AG10803 (cell line): Measurements from ENCODE around the gene MTA1.

ENCODE experiments used
- DNase-seq: peaks from one replicate; pipeline ENCODE4 v3.0.0; 2010; ENCODE audit warnings: low read depth
- H3K4me3 ChIP-seq: 2 replicates; pipeline ENCODE4 v1.5.1; 2011; ENCODE audit warnings: mild to moderate bottlenecking, low read length, control low read depth
- TF ChIP-seq, protein P1 (sequence below): conservative IDR thresholded peaks from 2 replicates; pipeline ENCODE4 v1.5.1; 2011; ENCODE audit warnings: mild to moderate bottlenecking, low read length, control low read depth, inconsistent platforms

Gene MTA1

DNA sequence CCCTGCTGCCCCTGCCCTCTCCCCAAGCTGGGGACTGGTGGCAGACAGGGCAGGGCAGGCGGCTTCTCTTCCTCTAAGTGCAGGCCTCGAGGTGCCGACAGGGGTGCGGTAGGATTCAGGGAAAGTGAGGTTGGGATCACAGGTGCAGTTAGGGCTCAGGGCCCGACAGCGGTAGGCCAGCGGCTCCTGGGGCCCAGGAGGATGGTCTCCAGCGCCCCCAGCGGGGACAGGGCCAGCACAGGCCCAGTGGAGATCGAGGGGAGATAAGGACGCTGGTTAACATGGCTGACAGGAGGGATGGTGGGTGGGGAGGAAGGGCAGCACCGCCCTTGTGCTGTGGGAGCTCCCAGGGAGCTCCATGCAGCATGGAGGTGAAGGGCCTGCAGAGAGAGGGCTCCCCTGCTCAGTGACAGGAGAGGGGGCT is 66.1 kb downstream of the MTA1 start:
- TF ChIP-seq, protein P1, sequence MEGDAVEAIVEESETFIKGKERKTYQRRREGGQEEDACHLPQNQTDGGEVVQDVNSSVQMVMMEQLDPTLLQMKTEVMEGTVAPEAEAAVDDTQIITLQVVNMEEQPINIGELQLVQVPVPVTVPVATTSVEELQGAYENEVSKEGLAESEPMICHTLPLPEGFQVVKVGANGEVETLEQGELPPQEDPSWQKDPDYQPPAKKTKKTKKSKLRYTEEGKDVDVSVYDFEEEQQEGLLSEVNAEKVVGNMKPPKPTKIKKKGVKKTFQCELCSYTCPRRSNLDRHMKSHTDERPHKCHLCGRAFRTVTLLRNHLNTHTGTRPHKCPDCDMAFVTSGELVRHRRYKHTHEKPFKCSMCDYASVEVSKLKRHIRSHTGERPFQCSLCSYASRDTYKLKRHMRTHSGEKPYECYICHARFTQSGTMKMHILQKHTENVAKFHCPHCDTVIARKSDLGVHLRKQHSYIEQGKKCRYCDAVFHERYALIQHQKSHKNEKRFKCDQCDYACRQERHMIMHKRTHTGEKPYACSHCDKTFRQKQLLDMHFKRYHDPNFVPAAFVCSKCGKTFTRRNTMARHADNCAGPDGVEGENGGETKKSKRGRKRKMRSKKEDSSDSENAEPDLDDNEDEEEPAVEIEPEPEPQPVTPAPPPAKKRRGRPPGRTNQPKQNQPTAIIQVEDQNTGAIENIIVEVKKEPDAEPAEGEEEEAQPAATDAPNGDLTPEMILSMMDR: no peak
- no peak overlapping the region for H3K4me3 ChIP-seq
- no peak for DNase-seq

GRCh38 chr14:105486163-105486973 is 66.7 kb downstream of the MTA1 start, which contains the start of gene CRIP1:
CRIP1 (plus strand) TSS chr14:105486886; CDS start chr14:105487260, 374 bp downstream.
- peak within 1 kb of the TSS; percentile 69 for H3K4me3 ChIP-seq
- TF ChIP-seq, protein P1: no peak
- no peak for DNase-seq

- TF ChIP-seq, protein P1: no peak
- peak overlapping the region; percentile 69 for H3K4me3 ChIP-seq
- DNase-seq: peak; percentile 40
These were observed 67.4 kb downstream of the MTA1 start for GRCh38 chr14:105486974-105487448.

DNA sequence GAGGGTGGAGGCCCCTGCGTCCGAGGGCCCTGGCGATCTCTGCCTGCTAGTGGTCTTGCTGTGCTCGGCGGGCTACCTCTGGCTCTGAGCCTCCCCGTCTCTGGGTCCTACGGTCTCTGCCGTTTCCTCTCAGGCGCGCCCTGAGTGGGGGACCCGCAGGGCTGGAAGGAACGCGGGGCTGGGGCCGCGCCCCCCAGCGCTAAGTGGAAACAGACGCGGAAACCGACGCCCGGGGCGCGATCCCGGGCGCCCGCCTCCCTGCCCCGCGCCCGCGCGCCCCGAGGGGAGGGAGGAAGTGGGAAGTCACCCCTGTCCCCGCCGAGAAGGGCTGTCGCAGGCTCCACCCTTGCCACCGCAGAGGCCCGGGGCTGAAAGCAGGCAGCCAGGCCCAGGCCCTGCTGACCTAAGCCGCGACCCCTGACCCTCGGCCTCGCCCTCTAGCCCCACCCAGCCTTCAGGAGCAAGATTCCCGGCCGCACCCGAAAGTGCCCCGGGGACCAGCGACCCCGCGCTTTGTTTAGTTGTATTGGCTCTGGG is 67.9 kb downstream of the MTA1 start:
- DNase-seq: no peak
- TF ChIP-seq, protein P1: no peak
- peak overlapping the region; percentile 69 for H3K4me3 ChIP-seq

DNA sequence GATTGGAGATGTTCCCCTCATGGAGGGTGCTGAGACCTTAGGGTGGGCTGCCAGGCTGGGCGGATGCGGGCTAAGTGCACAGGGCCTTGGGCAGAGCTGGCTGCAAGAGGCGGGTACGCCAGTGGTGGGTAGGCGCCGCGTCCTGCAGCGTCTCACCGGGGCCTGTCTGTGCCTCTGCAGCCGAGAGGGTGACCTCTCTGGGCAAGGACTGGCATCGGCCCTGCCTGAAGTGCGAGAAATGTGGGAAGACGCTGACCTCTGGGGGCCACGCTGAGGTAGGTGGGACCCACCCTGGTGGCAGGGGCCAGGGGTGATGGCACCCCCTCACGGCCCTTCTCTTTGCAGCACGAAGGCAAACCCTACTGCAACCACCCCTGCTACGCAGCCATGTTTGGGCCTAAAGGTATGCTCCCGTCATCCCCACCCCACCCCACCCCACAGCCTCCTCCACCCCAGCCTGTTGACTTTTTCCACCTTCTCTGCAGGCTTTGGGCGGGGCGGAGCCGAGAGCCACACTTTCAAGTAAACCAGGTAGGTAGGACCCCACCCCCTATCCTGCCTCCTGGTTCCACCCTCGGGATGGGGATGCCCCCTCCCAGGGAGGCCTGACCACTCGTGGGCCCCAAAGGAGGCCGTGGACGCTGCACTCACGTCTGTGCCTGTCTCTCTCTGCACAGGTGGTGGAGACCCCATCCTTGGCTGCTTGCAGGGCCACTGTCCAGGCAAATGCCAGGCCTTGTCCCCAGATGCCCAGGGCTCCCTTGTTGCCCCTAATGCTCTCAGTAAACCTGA is 68.6 kb downstream of the MTA1 start:
- H3K4me3 ChIP-seq: peak overlapping the region; percentile 69

DNA sequence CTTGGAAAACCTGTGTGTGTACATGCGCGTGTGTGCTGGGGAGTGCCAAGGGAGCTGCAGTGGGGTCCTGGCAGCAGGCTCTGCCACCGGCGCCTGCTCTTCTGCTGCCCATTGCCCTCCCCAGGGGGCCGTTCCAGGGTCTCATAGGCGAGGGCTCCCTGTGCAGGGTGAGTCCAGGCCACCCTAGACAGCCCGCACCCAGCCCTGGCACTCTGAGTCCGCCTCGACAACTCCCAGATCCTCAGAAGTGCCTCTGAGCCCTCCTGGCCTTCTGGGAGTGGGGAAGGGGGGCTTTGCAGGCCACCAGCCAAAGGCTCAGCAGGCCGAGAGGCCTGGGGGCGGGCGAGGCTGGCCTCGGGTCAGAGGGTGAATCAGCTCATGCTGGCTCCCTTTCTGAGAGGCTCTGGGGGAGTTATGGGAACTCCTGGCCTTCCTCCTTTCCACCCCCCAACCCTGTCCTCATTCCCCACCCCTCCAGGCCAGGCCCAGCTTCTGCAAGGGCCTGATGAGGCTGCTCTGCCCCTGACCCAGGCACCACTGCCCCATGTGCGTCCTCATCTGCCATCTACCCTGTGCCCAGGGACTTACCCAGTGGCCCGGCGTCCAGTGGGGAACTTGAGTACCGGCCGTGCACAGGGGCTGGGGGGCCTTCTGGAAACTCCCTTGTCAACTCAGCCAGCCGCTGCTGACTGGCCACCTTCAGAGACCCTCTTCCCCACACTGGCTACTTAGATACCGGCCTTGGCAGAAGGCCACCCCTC is 69.3 kb downstream of the MTA1 start:
- peak overlapping the region; percentile 69 for H3K4me3 ChIP-seq
- no peak for DNase-seq
- TF ChIP-seq, protein P1: no peak

More for the DNA sequence above, 68.6 kb downstream of the MTA1 start:
- TF ChIP-seq, protein P1: peak; percentile 9
- no peak for DNase-seq
